ENCODE measurements around the gene C19orf53.

GRCh38 chr19:13763265-13763664 lies 11.0 kb upstream of the C19orf53 start:
- TF ChIP-seq ARID2 (CRISPR knock-in tag; IDR thresholded peaks at IDR 0.05; ENCODE audit: borderline replicate concordance) (no peak), RFX5 (IDR thresholded peaks at IDR 0.05; ENCODE audit: low read depth, low read length) (no peak), TBX2 (CRISPR knock-in tag; IDR thresholded peaks at IDR 0.05; ENCODE audit: borderline replicate concordance) (no peak), SP4 (CRISPR knock-in tag; IDR thresholded peaks at IDR 0.05) (no peak), ZNF609 (CRISPR knock-in tag; IDR thresholded peaks at IDR 0.05; ENCODE audit: borderline replicate concordance) (no peak)

Data from HepG2 (cell line).